Activated CD8-positive, alpha-beta memory T cell treated with anti-CD3 and anti-CD28 coated beads, Interleukin-2, amount 50 U/mL, for 1 hour (primary cell): ENCODE results near the gene TIMP2.
A peak's percentile ranks its signal among the peaks of the same experiment; 100 is the strongest.

Source experiments
- DNase-seq: peaks from one replicate; pipeline ENCODE4 v3.0.0-alpha.2; 2020; ENCODE audit errors: extremely low read depth

TIMP2 gene

DNA sequence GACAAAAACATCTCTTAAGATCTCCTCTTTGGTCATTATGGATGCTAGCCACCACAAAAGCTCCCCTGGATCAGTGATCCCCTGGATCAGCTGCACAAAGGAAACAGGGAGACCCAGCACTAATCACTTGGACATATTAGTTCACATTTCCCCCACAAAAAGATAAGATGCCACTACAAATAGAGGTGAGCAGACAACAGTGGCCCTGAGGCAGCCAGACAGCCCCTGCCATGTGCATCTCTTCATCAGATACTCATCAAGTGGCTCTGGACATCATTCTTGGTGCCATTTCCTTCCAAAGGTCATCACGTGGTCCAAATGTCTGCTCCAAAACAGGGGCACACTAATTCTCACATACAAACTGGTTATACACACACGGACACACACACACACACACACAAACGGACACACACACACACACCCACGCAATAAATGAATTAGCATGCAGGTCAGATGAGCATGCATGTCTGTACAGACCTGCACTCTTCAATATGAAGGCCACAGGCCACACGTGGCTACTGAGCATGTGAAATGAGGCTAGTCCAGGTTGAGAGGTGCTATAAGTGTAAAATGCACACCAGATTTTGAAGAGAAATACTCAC lies 88.7 kb downstream of the TIMP2 start:
- DNase-seq, result no peak

DNA sequence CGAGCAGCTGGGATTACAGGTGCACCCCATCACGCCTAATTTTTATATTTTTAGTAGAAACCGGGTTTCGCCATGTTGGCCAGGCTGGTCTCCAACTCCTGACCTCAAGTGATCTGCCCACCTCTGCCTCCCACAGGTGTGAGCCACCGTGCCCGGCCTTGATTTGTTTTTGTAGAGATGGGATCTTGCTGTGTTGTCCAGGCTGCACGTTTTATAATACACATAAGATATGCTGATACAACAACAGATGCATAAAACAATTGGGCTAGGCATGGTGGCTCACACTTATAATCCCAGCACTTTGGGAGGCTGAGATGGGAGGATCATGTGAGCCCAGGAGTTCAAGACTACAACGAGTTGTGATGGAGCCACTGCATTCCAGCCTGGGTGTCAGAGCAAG lies 90.6 kb downstream of the TIMP2 start:
- DNase-seq, result no peak

DNA sequence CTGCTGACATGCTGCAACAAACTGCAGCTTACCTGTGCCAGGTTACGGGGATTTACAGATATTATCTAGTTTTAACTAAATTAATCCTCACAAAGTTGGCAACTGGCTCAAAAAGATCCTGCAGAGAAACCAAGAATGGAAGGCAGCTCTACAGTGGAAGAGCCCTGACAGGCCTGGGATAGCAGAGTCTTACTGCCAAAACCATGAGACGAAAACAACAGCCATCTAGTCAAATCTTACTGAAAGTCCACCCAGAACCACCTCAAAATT lies 92.7 kb downstream of the TIMP2 start:
- DNase-seq, result no peak

- DNase-seq, result no peak
These were observed 93.3 kb downstream of the TIMP2 start for GRCh38 chr17:78831688-78832540.

DNA sequence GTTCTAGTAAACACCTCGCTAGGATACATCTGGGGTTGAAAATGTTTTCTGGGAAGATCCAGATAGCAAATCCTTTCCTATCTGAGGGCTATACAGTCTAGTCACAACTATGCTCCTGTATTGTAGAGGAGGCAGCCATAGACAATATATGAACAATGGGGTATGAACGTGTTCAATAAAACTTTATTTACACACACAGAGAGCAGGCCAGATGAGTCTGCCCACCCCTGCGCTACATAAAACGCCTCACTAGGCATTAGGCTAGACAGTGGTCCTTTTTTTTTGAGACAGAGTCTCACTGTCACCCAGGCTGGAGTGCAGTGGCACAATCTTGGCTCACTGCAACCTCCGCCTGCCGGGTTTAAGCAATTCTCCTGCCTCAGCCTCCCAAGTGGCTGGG lies 95.7 kb downstream of the TIMP2 start:
- no peak for DNase-seq

DNA sequence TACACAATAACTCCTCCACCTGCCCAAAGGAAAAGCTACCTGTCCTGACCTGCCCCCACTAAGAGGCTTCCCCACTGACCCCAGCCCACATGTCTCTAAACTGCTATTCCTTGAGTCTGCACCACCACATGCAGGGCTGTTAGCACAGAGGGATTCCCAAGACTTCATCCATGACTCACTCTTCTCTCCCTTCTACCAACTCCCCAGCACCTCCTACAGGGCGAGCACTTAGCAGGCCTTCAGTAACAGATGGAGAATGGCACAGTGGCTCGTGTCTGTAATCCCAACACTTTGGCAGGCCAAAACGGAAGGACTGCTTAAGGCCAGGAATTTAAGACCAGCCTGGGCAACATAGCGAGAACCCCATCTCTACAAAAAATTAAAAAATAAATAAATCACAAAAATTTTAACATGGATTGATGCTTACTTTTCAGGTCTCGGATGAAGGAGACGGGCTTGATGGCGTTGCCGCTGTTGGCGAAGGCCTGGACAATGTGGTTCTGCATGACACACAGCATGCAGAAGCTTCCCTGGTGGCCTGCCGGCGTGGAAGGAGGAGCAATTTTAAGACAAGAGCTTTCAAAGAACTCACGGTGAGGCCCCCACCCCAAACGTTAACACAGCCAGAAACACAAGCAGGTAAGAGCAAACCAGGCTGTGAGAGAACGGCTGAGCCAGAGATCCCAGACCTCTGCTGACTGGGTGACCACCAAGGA lies 96.6 kb downstream of the TIMP2 start:
- no peak for DNase-seq

DNA sequence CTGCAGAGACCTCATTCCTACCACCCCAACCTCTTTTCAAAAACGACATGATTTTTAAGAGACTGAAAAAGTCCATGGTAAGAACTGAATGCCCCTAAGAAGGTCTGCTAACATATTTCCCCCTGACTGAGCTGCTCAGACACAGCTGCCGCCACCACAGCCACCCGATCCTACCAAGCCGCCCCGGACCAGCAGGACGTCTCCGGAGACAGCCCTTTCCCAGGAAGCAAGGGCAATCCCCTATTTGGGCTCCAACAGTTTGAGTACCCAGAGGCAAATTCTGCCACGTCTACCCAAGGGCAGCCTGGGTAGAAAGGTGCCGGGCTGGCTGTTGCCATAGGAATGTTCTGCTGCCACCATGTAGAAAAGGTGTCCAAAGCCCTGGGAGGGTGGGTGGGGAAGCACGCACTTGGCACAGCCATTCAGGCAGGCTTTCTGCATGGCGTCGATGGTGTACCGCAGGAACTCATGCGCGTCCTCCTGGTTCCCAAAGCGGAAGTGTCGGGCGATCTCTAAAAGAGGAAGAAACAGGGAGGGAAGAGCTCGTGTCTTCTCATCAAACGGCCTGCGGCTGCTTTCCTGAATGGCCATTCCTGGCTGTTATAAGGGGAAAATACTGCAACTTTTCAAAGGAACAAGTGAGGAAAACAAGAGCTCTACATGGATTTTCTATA lies 98.2 kb downstream of the TIMP2 start:
- no peak for DNase-seq

GRCh38 chr17:78826421-78826820 lies 98.8 kb downstream of the TIMP2 start:
- no peak for DNase-seq

GRCh38 chr17:78825696-78826095 lies 99.5 kb downstream of the TIMP2 start:
- no peak for DNase-seq

- no peak for DNase-seq
These were observed 100.9 kb downstream of the TIMP2 start for GRCh38 chr17:78824240-78824639.

DNA sequence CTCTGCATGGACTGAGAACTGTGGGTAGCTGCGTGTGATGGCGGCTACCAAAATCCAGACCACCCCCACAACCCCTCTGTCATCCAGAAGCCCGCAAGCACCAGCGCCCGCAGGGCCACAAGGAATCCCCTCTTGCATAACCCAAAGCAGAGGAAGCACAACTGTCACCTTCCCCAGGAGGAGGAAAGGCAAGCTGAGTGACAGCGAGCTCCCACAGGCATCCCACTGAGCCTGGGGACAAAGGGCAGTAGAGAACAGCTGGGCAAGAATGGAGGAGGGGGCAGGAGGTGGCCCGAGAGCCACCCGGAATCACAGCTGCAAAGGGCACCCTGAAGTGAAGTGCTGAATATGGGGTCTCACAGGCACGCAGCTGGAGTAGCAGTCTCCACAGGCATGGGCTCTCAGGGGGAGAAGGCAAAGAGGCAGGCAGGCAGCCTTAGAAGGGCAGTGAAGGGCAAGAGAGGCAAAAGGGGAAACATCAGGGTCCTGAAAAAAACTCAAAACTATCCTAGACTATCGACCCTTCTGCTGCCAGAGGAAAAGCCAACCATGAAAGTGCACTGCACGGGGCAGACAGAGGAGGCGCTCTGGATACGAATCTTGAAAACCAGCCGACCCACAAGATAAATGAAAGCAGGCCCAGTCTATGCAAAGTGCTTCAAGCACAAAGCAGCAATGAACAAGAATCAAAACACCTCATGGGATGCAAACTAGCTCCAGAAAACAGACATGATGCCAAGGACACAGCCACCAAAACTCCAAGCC lies 101.7 kb downstream of the TIMP2 start:
- no peak for DNase-seq

- DNase-seq, result no peak
These were observed 102.6 kb downstream of the TIMP2 start for GRCh38 chr17:78822552-78822951.

- no peak for DNase-seq
These were observed 103.2 kb downstream of the TIMP2 start for GRCh38 chr17:78821961-78822360.

- DNase-seq, result no peak
These were observed 104.3 kb downstream of the TIMP2 start for GRCh38 chr17:78820841-78821240.

DNA sequence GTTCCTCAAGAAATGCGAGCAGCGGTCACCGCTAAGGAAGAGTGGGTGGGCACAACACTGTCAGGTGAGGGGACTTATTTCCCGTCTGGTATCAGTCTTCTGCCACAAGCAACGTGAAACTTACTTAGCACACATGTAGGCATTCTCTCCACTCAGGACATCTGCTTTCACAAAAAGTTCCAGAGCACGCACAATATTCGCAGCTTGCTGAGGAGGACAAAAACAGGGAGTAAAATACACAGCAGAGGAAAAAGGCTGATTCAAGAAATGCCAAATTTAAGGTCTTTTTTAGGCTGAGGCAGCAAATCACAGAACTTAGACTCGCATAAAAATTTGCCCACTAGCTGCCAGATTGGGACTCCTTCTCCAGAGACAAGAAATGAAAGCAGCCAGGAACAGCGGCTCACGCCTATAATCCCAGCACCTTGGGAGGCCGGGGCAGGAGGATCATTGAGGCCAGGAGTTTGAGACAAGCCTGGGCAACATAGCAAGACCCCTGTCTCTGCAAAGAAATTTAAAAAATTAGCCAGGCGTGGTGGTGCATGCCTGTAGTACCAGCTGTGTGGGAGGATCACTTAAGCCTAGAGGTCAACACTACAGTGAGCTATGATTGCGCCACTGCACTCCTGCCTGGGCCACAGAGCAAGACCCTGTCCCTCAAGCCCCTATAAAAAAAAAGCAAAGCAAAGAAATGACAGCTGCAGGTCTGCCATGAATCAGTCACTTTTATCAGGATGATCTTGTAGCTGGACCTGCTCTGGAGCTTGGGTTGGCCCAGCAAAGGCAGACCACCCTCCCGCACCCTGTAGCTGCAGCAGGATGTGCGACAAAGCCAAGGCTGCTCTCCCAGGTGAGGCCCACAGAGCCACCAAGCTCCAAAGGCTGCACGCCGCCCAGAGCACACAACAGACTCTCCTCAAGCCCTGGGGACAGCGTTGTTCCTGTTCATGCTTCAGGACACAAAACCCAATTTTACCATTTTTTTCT lies 105.1 kb downstream of the TIMP2 start:
- DNase-seq, result no peak

GRCh38 chr17:78819402-78819801 lies 105.8 kb downstream of the TIMP2 start:
- no peak for DNase-seq

GRCh38 chr17:78818932-78819331 lies 106.3 kb downstream of the TIMP2 start:
- no peak for DNase-seq

DNA sequence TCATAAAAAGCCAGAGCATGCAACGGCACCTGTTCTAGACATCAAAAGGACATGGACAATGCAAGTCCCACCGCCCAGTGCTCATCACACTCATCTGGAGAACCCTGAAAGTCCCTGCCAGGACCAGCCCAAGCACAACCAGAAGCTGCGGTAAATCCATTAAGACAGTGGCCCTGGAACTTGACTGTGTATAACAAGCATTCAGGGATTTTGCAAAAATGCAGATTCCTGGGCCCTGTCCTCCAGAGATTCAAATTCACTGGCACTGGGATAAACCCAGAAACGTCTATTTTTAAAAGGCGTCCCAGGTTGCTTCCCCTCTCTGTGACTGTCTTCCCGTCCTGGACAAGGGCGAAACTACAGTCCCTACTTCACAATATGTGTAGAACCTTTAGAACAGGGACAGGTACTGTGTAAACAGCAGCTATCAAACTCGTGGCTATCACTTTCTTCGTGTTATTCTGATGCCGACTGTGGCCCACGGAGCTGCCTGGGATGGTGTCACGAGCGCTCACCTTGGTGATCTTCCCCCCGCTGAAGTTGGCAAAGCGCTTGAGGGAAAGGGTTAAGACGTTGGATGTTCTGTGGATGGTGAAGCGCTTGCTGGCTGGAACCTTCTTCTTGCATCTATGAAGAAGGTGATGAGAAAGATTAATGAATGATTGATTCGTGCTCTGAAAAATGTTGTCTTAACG lies 106.9 kb downstream of the TIMP2 start:
- DNase-seq, result no peak

DNA sequence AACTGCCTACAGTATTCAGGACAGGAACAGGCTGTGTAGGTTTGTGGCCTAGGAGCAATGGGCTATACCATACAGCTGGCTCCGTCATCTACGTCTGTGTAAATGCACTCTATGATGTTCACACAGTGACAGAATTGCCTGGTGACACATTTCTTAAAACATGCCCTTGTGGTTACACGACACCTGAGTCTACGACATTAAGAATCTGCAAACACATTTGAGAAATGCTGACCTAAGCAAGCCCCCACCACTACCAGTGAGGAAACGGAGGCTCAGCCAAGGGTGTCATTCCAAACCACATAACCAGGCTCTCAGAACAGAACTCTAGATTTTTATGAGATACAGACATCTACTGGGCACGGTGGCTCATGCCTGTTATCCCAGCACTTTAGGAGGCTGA lies 108.1 kb downstream of the TIMP2 start:
- DNase-seq, result peak; percentile 71

GRCh38 chr17:78815696-78816095 lies 109.5 kb downstream of the TIMP2 start:
- DNase-seq, result no peak
